ENCODE measurements around the gene ALKBH8.
"Not testable (repeated sequence)": the region's sequence is repeated elsewhere in the genome, so short reads cannot be mapped to it uniquely, and the experiment has no call there.

The ALKBH8 gene

GRCh38 chr11:107565219-107565937 lies at the start of gene ALKBH8:
Gene ALKBH8 (minus strand): TSS chr11:107565735. CDS start chr11:107560893, 4,842 bp downstream.
- DNase-seq (ENCODE audit: low spot score), result peak; percentile 88

GRCh38 chr11:107612445-107612844 lies 46.9 kb upstream of the ALKBH8 start:
- no peak for DNase-seq (ENCODE audit: low spot score)

- DNase-seq (ENCODE audit: low spot score), result no peak
Observed at GRCh38 chr11:107609400-107610218, 44.1 kb upstream of the ALKBH8 start.

- DNase-seq (ENCODE audit: low spot score), result no peak
Observed at GRCh38 chr11:107608809-107609208, 43.3 kb upstream of the ALKBH8 start.

GRCh38 chr11:107606141-107606540 lies 40.6 kb upstream of the ALKBH8 start:
- no peak for DNase-seq (ENCODE audit: low spot score)

GRCh38 chr11:107605061-107606006 lies 39.8 kb upstream of the ALKBH8 start:
- no peak for DNase-seq (ENCODE audit: low spot score)

- DNase-seq (ENCODE audit: low spot score), result peak; percentile 48
Observed at GRCh38 chr11:107598225-107599139, 32.9 kb upstream of the ALKBH8 start.

- DNase-seq (ENCODE audit: low spot score), result no peak
Observed at GRCh38 chr11:107594736-107595135, 29.2 kb upstream of the ALKBH8 start.

GRCh38 chr11:107593951-107594350 lies 28.4 kb upstream of the ALKBH8 start:
- no peak for DNase-seq (ENCODE audit: low spot score)

- DNase-seq (ENCODE audit: low spot score), result no peak
Observed at GRCh38 chr11:107592813-107593212, 27.3 kb upstream of the ALKBH8 start.

- no peak for DNase-seq (ENCODE audit: low spot score)
Observed at GRCh38 chr11:107592231-107592590, 26.7 kb upstream of the ALKBH8 start.

- DNase-seq (ENCODE audit: low spot score), result peak; percentile 41
Observed at GRCh38 chr11:107591378-107592230, 26.1 kb upstream of the ALKBH8 start.

- DNase-seq (ENCODE audit: low spot score), result peak; percentile 90
Observed at GRCh38 chr11:107590460-107591377, 25.2 kb upstream of the ALKBH8 start, which contains the start of gene ELMOD1. Gene ELMOD1 (plus strand): TSS chr11:107591147. CDS start chr11:107618190, 27,043 bp downstream.

GRCh38 chr11:107587306-107587979 lies 21.9 kb upstream of the ALKBH8 start:
- peak; percentile 19 for DNase-seq (ENCODE audit: low spot score)

GRCh38 chr11:107583629-107584195 lies 18.2 kb upstream of the ALKBH8 start:
- DNase-seq (ENCODE audit: low spot score), result no peak

GRCh38 chr11:107581147-107581546 lies 15.6 kb upstream of the ALKBH8 start:
- DNase-seq (ENCODE audit: low spot score), result no peak

GRCh38 chr11:107579169-107579568 lies 13.6 kb upstream of the ALKBH8 start:
- not testable (repeated sequence) for DNase-seq (ENCODE audit: low spot score)

- DNase-seq (ENCODE audit: low spot score), result no peak
Observed at GRCh38 chr11:107577346-107577711, 11.8 kb upstream of the ALKBH8 start.

Measured in AG20443 (cell line).